Activated CD8-positive, alpha-beta T cell treated with anti-CD3 and anti-CD28 coated beads for 36 hours (primary cell): ENCODE results near the gene MUC6. TPM values are rescaled to one million over a fixed set of nuclear protein-coding genes. Genes with fewer than 3 reads are reported as not detected.

Experiments used
- ATAC-seq: fragments of 200-7000 bp; cut with Tn5 transposase; one replicate; pipeline ENCODE4 v1.10.0; 2021; ENCODE audit warnings: mild to moderate bottlenecking, moderate library complexity
- CTCF ChIA-PET: fragments of 350-600 bp; sonication (Branson Sonifier 250); formaldehyde crosslinking; loops from one replicate; lab custom pipeline; 2021; ENCODE audit warnings: antibody characterized with exemption; lab: Charles Lee
- POLR2A ChIA-PET: fragments of 350-600 bp; sonication (Branson Sonifier 250); formaldehyde crosslinking; loops from one replicate; lab custom pipeline; 2021; ENCODE audit warnings: antibody characterized with exemption; lab: Charles Lee
- DNase-seq: peaks from one replicate; pipeline ENCODE4 v3.0.0-alpha.2; 2020
- H3K27ac Mint-ChIP-seq: one replicate; pipeline ENCODE4 v1.8.0; 2021; ENCODE audit warnings: mild to moderate bottlenecking, mixed read lengths
- H3K27me3 Mint-ChIP-seq: one replicate; pipeline ENCODE4 v1.8.0; 2021; ENCODE audit warnings: mixed read lengths
- H3K36me3 Mint-ChIP-seq: one replicate; pipeline ENCODE4 v1.8.0; 2021; ENCODE audit warnings: low read depth, mixed read lengths
- H3K4me1 Mint-ChIP-seq: one replicate; pipeline ENCODE4 v1.8.0; 2021; ENCODE audit warnings: low read depth, mixed read lengths
- H3K4me3 Mint-ChIP-seq: one replicate; pipeline ENCODE4 v1.8.0; 2021; ENCODE audit warnings: mild to moderate bottlenecking, moderate library complexity, mixed read lengths
- H3K9me3 Mint-ChIP-seq: one replicate; pipeline ENCODE4 v1.8.0; 2021; ENCODE audit warnings: mixed read lengths
- intact Hi-C: fragments of 100-400 bp; cut with micrococcal nuclease; formaldehyde crosslinking; loops from one replicate; pipeline ENCODE4 v1.10.0; 2022
- total RNA-seq, 2 experiments: library from RNA; stranded (reverse); gene quantifications; one replicate each; pipeline ENCODE4 v1.2.3, GENCODE V29; 2021
- TF ChIP-seq, protein P1 (sequence below): fragments of 200-600 bp; IDR thresholded peaks from one replicate; pipeline ENCODE4 v1.8.0; 2022; ENCODE audit warnings: antibody characterized with exemption, mild to moderate bottlenecking

MUC6 gene
- total RNA-seq, 2 experiments from 2014 or later: not detected

DNA sequence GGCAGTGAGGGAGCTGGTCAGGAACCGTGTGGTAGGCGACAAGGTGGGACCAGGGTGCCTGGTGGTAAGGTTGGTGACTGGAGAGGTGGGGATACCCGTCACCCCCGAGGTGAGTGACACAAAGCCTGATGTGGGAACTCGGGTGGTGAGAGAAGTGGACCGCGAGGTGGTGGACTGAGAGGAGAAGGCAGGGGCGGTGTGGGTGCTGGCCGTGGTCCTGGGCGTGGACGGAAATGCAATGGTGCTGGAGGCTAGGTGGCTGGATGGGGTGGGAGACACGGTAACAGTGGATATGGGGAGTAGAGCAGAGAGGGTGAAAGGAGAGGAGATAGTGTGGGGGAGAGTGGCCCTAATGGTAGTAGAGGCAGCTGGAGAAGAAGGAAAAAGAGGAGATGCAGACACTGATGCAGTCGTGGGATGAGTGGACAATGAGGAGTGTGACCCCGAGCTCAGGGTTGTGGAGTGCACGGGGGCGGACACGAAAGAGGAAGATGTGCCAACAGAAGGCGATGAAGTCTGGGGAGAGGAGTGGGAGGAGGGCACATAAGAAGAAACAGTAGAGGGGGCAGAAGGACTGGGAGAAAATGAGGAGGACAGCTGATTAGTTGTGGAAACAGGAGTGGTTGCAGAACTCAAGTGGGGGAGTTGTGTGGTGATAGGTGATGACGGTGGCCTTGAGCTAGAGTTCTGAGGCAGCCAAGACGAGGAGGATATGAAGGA lies 20.5 kb downstream of the MUC6 start:
- Mint-ChIP-seq H3K4me1 (peaks cover 20% of the 10 kb centered on the region), H3K4me3 (no peak overlapping the region), H3K36me3 (no peaks in the 10 kb centered on the region), H3K27me3 (no peaks in the 10 kb centered on the region), H3K9me3 (peaks cover 2% of the 10 kb centered on the region), H3K27ac (no peak overlapping the region)
- ChIA-PET CTCF (no interaction called here), POLR2A (interaction anchor here (0.5 kb wide), 1 partner anchor 1289 kb away, joined by 3 read pairs; no protein-coding TSS in a partner anchor)
- ATAC-seq (no peak), DNase-seq (no peak)
- intact Hi-C loops: no loop called here
- TF ChIP-seq, protein P1, sequence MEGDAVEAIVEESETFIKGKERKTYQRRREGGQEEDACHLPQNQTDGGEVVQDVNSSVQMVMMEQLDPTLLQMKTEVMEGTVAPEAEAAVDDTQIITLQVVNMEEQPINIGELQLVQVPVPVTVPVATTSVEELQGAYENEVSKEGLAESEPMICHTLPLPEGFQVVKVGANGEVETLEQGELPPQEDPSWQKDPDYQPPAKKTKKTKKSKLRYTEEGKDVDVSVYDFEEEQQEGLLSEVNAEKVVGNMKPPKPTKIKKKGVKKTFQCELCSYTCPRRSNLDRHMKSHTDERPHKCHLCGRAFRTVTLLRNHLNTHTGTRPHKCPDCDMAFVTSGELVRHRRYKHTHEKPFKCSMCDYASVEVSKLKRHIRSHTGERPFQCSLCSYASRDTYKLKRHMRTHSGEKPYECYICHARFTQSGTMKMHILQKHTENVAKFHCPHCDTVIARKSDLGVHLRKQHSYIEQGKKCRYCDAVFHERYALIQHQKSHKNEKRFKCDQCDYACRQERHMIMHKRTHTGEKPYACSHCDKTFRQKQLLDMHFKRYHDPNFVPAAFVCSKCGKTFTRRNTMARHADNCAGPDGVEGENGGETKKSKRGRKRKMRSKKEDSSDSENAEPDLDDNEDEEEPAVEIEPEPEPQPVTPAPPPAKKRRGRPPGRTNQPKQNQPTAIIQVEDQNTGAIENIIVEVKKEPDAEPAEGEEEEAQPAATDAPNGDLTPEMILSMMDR: no peak

DNA sequence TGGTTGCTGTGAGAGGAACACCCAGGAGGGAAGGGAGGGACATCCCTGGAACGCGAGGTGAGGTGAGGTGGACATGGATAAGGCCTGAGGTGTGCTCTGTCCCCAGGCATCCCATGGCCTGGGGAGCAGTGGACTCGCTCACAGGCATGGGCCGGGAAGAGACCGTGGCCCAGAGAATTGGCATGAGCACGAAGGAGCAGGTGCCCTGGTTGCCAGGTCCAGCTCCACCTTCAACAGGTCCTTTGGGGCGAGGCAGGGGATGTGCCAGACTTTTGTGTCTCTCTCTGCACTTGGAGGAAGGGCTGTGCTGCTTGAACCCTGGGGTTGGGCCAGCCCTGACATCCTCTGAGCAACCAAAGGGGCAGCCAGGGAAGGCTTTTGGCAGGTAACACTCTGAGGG lies 21.5 kb downstream of the MUC6 start:
- POLR2A ChIA-PET: no interaction called here

DNA sequence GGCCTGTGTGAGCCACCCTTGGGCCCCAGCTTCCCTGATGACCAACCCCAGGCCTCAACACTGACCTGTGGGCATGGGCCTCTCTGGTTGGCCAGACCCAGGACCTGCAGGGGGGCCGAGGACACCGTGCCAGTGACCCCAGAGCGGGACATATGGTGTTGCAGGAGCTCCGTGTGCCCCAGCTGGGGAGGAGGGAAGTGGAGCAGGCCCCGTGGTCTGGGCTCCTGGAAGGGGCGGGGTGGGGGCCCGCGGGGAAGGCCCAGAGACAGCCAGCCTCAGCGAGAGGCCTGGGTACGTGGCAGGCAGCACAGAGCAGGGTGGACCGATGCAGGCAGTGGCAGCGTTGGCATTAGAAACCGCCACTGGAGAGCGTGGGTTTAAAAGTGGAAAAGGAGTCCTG lies 22.2 kb downstream of the MUC6 start:
- DNase-seq (no peak), ATAC-seq (no peak)
- ChIA-PET CTCF (no interaction called here), POLR2A (no interaction called here)
- H3K4me1 Mint-ChIP-seq: peaks cover 20% of the 10 kb centered on the region
- no peaks in the 10 kb centered on the region for H3K27me3 Mint-ChIP-seq
- peaks cover 12% of the 10 kb centered on the region for H3K36me3 Mint-ChIP-seq
- no peak overlapping the region for H3K27ac Mint-ChIP-seq
- intact Hi-C loops: no loop called here
- TF ChIP-seq, protein P1: no peak
- peaks cover 2% of the 10 kb centered on the region for H3K9me3 Mint-ChIP-seq
- no peak overlapping the region for H3K4me3 Mint-ChIP-seq

More for the DNA sequence above, 21.5 kb downstream of the MUC6 start:
- Mint-ChIP-seq H3K36me3 (peaks cover 7% of the 10 kb centered on the region), H3K4me1 (peaks cover 20% of the 10 kb centered on the region), H3K27me3 (no peaks in the 10 kb centered on the region), H3K9me3 (peaks cover 2% of the 10 kb centered on the region), H3K4me3 (no peak overlapping the region), H3K27ac (no peak overlapping the region)
- intact Hi-C loops: no loop called here
- CTCF ChIA-PET: no interaction called here
- TF ChIP-seq, protein P1: no peak
- no peak for DNase-seq
- ATAC-seq: no peak

DNA sequence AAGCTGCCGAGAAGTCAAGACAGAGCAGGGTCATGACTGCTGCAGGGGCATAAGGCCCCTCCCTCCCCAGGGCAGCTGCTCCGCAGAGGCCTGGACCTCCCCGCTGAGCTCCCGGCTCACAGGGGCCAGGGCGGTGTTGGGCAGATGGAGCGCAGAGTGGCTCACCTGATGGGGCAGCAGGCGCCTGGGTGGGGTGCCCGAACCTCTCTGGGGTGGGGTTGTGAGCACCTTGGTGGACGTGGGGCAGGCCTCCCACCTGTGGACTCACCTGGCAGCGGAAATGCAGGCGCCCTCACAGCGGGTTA lies 22.9 kb downstream of the MUC6 start:
- POLR2A ChIA-PET: no interaction called here
- Mint-ChIP-seq H3K4me3 (no peak overlapping the region), H3K27ac (no peak overlapping the region), H3K9me3 (peaks cover 2% of the 10 kb centered on the region), H3K27me3 (no peaks in the 10 kb centered on the region), H3K4me1 (peaks cover 20% of the 10 kb centered on the region), H3K36me3 (peaks cover 12% of the 10 kb centered on the region)
- CTCF ChIA-PET: no interaction called here
- ATAC-seq (no peak), DNase-seq (no peak)
- intact Hi-C loops: no loop called here
- TF ChIP-seq, protein P1: no peak

DNA sequence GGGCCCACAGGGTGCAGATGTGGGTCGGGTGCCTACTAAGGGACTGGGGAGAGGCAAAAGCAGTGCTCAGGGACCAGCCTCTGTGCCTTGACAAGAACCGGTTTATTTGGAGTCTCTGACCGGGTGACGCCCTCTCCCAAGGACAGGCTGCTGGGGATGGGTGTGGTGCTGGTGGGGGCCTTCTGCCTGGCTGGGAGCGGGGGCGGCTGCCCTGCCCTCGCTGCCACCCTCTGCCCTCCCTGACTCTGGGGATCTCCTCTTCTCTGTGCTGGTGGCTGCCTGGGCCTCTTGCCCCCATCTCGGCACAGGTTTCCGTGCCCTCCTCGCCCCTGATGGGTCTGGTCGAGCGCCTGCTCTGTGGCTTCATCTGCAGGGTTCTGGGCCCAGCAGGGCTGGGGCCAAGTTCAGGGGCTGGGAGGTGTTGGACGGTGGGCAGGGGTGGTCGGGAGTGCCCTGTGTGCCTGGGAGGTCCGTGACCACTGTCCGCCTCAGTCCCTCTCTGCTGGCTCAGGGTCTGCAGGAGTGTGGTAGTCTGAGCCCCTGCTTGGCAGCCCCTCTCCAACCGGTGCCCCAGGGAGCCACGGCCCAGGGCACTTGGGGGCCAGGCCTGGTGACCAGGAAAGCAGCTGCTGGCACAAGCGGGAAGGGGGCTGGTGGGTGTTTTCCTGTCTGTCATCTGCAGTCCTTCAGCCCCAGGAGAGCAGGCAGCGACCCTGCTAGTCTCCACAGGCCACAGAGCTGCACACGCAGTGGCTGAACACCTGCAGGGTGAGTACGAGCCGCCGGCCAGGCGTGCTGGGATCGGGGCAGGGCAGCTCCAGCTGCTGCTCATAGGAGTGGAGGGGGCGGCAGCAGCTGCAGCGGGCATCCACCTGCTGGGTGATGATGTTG lies 23.5 kb downstream of the MUC6 start:
- H3K4me1 Mint-ChIP-seq: peaks cover 16% of the 10 kb centered on the region
- no peaks in the 10 kb centered on the region for H3K27me3 Mint-ChIP-seq
- intact Hi-C loops: no loop called here
- peaks cover 2% of the 10 kb centered on the region for H3K9me3 Mint-ChIP-seq
- DNase-seq (no peak), ATAC-seq (no peak)
- no peak overlapping the region for H3K4me3 Mint-ChIP-seq
- H3K36me3 Mint-ChIP-seq: peaks cover 12% of the 10 kb centered on the region
- ChIA-PET CTCF (no interaction called here), POLR2A (no interaction called here)
- no peak overlapping the region for H3K27ac Mint-ChIP-seq
- TF ChIP-seq, protein P1: no peak
